MM.1S (cell line): Measurements from ENCODE around the gene JPH3.

Source experiments
- DNase-seq: peaks from one replicate; pipeline ENCODE4 v3.0.0-alpha.2; 2015
- H2AFZ ChIP-seq: fragments of 300-600 bp; sonication (generic); 2 replicates; pipeline ENCODE4 v1.6.0; 2016; ENCODE audit warnings: antibody characterized with exemption, low read length
- H3F3A ChIP-seq: fragments of 300-600 bp; sonication (generic); 2 replicates; pipeline ENCODE4 v1.6.1; 2016; ENCODE audit warnings: mild to moderate bottlenecking, antibody characterized with exemption, low read length, moderate library complexity, mixed read lengths; ENCODE audit not compliant: insufficient read depth
- H3K27ac ChIP-seq: fragments of 300-600 bp; sonication (generic); 2 replicates; pipeline ENCODE4 v1.5.1; 2016; ENCODE audit warnings: mild to moderate bottlenecking, low read length
- H3K27me3 ChIP-seq: fragments of 300-600 bp; sonication (generic); replicated peaks from 2 replicates; pipeline ENCODE4 v1.6.0; 2016; ENCODE audit warnings: low read length; ENCODE audit not compliant: insufficient read depth
- H3K36me3 ChIP-seq: fragments of 300-600 bp; sonication (generic); replicated peaks from 2 replicates; pipeline ENCODE4 v1.6.1; 2016; ENCODE audit warnings: mild to moderate bottlenecking, low read length, mixed read lengths; ENCODE audit not compliant: insufficient read depth
- H3K4me1 ChIP-seq: fragments of 300-600 bp; sonication (generic); 2 replicates; pipeline ENCODE4 v1.6.1; 2016; ENCODE audit warnings: low read length, mixed read lengths
- H3K4me2 ChIP-seq: fragments of 300-600 bp; sonication (generic); 2 replicates; pipeline ENCODE4 v1.6.0; 2016; ENCODE audit warnings: low read depth, low read length
- H3K4me3 ChIP-seq: fragments of 300-600 bp; sonication (generic); 2 replicates; pipeline ENCODE4 v1.5.1; 2016; ENCODE audit warnings: low read length, mixed read lengths
- H3K79me2 ChIP-seq: fragments of 300-600 bp; sonication (generic); 2 replicates; pipeline ENCODE4 v1.6.1; 2016; ENCODE audit warnings: mixed run types, low read length, mixed read lengths
- H3K9ac ChIP-seq: fragments of 300-600 bp; sonication (generic); 2 replicates; pipeline ENCODE4 v1.6.1; 2016; ENCODE audit warnings: low read length, mixed read lengths
- H3K9me2 ChIP-seq: fragments of 300-600 bp; sonication (generic); replicated peaks from 2 replicates; pipeline ENCODE4 v1.6.1; 2016; ENCODE audit warnings: mild to moderate bottlenecking, low read length, mixed read lengths; ENCODE audit not compliant: insufficient read depth
- H3K9me3 ChIP-seq: fragments of 300-600 bp; sonication (generic); replicated peaks from 2 replicates; pipeline ENCODE4 v1.6.1; 2016; ENCODE audit warnings: mild to moderate bottlenecking, low read length, mixed read lengths; ENCODE audit not compliant: insufficient read depth
- H4K20me1 ChIP-seq: fragments of 300-600 bp; sonication (generic); 2 replicates; pipeline ENCODE4 v1.6.1; 2016; ENCODE audit warnings: mild to moderate bottlenecking, low read length, moderate library complexity, mixed read lengths; ENCODE audit not compliant: insufficient read depth
- EZH2 ChIP-seq: fragments of 300-600 bp; sonication (generic); optimal IDR thresholded peaks from 2 replicates; pipeline ENCODE3; 2017; ENCODE audit warnings: low read depth, mild to moderate bottlenecking, antibody characterized with exemption, low read length, mixed read lengths
- EZH2phosphoT487 ChIP-seq: fragments of 300-600 bp; sonication (generic); IDR thresholded peaks from 2 replicates; pipeline ENCODE4 v1.6.1; 2018; ENCODE audit warnings: antibody characterized with exemption, low read length
- TF ChIP-seq, protein P1 (sequence below): fragments of 300-600 bp; sonication (generic); IDR thresholded peaks from 2 replicates; pipeline ENCODE4 v1.5.1; 2016; ENCODE audit warnings: antibody characterized with exemption, low read length, mixed read lengths

The JPH3 gene

DNA sequence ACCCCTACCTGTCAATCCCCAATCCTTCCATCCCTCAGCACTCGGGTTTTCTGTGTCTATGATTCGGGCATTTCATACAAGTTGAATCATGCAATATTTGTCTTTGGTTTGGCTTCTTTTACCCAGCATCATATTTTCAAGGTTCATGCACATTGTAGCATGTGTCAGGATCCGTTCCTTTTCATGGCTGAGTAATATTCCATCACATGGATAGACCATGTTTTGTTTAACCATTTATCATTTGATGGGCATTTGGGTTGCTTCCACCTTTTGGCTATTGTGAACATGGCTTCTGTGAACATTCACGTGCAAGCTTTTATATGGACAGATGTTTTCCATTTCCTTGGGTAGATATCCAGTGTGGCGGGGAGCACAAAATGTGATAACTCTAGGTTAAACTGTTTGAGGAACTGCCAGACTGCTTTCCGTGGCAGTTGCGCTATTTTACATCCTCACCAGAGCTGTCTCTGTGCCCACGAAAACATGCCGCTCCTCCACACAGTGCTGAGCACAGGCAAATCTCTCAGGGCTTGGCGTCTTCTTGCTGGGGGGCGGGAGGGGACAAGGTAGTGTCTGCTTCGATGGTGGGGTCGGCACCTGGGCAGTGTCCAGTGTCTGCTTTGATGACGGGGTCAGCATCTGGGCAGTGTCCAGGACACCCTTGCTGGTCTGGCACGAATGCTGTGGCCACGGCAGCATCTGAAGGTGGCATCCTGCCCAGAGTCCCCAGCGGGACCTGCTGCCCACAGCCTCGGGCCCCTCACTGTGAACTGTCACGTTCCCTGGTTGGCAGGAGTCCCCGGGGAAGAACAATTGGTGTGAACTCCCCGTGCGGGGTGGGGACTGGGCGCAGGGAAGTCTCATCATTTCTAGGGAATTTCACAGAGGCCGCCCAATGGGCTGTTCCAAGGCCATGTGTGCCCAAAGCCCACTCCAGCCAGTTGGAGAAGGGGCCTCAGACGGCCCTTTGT is 32.4 kb upstream of the JPH3 start:
- no peak for DNase-seq
- Histone ChIP-seq H3K9me3 (no peaks in the 10 kb centered on the region), H3K4me3 (no peak overlapping the region), H2AFZ (no peak overlapping the region), H3K4me2 (no peak overlapping the region), H4K20me1 (no peaks in the 10 kb centered on the region), H3K9ac (no peak overlapping the region), H3K36me3 (no peaks in the 10 kb centered on the region), H3K27ac (no peak overlapping the region), H3K79me2 (no peaks in the 10 kb centered on the region), H3K9me2 (no peaks in the 10 kb centered on the region), H3K27me3 (peaks cover 47% of the 10 kb centered on the region), H3F3A (no peaks in the 10 kb centered on the region), H3K4me1 (no peaks in the 10 kb centered on the region)
- no peak for TF ChIP-seq EZH2
- TF ChIP-seq, protein P1, sequence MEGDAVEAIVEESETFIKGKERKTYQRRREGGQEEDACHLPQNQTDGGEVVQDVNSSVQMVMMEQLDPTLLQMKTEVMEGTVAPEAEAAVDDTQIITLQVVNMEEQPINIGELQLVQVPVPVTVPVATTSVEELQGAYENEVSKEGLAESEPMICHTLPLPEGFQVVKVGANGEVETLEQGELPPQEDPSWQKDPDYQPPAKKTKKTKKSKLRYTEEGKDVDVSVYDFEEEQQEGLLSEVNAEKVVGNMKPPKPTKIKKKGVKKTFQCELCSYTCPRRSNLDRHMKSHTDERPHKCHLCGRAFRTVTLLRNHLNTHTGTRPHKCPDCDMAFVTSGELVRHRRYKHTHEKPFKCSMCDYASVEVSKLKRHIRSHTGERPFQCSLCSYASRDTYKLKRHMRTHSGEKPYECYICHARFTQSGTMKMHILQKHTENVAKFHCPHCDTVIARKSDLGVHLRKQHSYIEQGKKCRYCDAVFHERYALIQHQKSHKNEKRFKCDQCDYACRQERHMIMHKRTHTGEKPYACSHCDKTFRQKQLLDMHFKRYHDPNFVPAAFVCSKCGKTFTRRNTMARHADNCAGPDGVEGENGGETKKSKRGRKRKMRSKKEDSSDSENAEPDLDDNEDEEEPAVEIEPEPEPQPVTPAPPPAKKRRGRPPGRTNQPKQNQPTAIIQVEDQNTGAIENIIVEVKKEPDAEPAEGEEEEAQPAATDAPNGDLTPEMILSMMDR = no peak
- no peak for TF ChIP-seq EZH2phosphoT487

DNA sequence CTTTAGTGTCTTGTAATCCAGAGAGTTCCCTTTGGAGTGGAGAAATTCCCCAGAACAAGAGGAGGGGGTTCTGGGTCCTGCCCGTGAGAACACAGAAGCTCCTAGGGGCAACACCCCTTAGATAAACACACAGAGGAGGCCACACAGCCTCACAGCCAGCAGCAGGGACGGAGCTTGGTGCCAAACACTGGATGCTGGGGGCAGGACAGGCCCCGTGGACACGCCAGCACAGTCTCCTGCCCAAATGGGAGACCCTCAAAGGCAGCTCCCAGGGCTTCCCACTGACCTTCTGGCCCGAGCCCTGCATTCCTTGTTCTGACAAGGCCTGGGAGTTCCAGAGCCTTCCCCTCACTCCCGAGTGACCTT is 31.8 kb upstream of the JPH3 start:
- no peak for TF ChIP-seq EZH2phosphoT487
- no peak for TF ChIP-seq EZH2
- TF ChIP-seq, protein P1 = no peak
- H3K79me2 ChIP-seq = no peaks in the 10 kb centered on the region
- no peak overlapping the region for H3K4me3 ChIP-seq
- H3K9ac ChIP-seq = no peak overlapping the region
- H3K9me3 ChIP-seq = no peaks in the 10 kb centered on the region
- no peaks in the 10 kb centered on the region for H3K4me1 ChIP-seq
- no peaks in the 10 kb centered on the region for H4K20me1 ChIP-seq
- H3K9me2 ChIP-seq = no peaks in the 10 kb centered on the region
- no peaks in the 10 kb centered on the region for H3F3A ChIP-seq
- H3K27me3 ChIP-seq = peaks cover 49% of the 10 kb centered on the region
- H2AFZ ChIP-seq = no peak overlapping the region
- no peak for DNase-seq
- no peaks in the 10 kb centered on the region for H3K36me3 ChIP-seq
- H3K27ac ChIP-seq = no peak overlapping the region
- H3K4me2 ChIP-seq = no peak overlapping the region

DNA sequence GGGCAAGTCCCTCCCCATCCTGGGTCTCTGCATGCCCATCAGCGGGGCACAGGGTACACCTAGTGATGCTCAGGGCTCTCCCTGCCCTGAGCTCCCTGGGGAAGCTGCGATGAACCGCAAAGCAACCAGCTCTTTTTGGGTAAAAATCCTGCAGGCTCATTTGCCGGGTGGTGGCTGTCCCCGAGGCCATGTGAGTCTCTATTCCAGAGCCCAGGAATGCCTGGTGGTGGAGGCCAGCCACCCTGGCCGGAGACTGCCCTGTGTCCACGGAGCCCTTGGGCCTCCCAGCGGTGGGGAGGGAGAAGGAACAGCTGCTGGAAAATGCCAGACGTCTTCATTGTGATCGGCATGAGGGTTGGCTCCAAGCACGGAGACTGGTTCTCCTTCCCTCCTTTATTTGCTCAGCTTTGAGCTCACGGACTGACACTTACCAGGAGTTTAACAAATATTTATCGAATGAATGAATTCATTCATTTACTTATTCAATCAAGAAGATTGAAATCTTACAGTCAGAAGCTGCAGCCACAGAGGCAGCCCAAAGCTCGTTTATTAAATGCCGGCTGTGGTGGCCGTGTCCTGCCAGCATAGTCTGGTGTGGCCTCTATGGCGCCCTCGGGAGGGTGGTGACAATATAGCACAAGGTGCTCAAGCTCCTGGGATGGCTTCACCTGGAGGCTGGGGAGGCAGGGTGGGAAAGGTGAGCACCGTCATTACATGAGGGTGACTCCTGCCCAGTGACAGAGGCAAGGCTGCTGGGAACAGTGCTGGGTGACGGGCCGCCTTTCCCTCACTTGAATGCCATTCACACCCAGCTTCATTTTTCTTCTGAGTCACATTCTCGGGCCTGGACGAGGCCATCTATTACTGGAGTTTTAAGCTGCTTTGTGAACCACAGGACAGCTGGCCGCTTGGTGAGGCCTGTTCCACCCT is 31.1 kb upstream of the JPH3 start:
- no peak for DNase-seq
- Histone ChIP-seq H3K9me3 (no peaks in the 10 kb centered on the region), H3K79me2 (no peaks in the 10 kb centered on the region), H3K36me3 (no peaks in the 10 kb centered on the region), H3K27ac (no peak overlapping the region), H3K4me1 (no peaks in the 10 kb centered on the region), H3K9ac (no peak overlapping the region), H3K9me2 (no peaks in the 10 kb centered on the region), H2AFZ (no peak overlapping the region), H3F3A (no peaks in the 10 kb centered on the region), H4K20me1 (no peaks in the 10 kb centered on the region), H3K4me2 (no peak overlapping the region), H3K4me3 (no peak overlapping the region), H3K27me3 (peaks cover 50% of the 10 kb centered on the region)
- TF ChIP-seq, protein P1 = no peak
- TF ChIP-seq EZH2 = no peak
- TF ChIP-seq EZH2phosphoT487 = no peak
